Fibroblast of skin of right quadriceps (primary cell): ENCODE data around the gene TAF10.
A peak's percentile ranks its signal among the peaks of the same experiment; 100 is the strongest.

ENCODE experiments used
- DNase-seq: peaks from one replicate; pipeline ENCODE4 v3.0.0-alpha.2; 2013

Gene TAF10

DNA sequence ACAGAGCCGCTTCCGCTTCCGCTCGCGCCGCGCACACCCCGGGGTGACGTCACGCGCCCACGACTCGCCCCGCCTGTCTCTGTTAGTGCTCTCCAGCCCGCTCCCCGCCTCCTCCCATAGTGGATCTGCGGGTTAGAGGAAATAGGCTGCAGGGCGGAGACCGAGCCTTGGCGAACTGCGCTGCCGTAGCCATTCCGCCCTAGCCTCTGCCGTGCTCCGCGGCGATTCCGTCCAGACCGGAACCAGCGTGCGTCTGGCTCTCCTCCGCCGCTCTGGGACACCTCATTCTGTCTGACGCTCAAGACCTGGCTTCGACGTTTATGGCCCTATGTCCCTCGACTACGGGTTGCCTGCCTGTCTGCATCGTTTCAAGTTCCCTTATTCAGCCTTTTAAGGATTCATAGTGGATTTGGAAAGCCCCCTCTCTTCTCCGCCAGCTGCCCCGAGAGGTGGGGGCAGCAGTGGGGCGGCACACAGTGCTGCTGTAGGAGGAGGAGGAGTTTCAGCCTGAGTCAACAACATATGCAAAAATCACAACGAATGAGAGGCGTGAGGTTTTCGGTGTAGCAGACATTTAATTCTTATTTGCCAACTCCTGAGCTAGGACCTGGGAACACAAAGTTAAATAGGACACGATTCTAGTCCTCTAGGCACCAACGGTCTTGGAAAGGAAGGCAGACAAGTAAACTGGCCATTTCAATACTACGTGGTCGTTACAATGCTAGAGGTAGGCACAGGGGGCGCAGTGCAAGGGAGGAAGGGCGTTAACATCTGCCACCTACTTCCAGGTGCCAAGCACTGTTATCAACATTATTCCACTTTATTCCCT lies at the start of gene TAF10:
Gene TAF10 (minus strand): TSS at position 4 of the 829 bp plus-strand sequence. CDS start 27 bp downstream, outside the sequence.
- peak; percentile 97 for DNase-seq

GRCh38 chr11:6660712-6661111 lies 48.7 kb upstream of the TAF10 start:
- no peak for DNase-seq

- DNase-seq, result no peak
These were observed 46.6 kb upstream of the TAF10 start for GRCh38 chr11:6658647-6659046.

GRCh38 chr11:6657346-6657745 lies 45.3 kb upstream of the TAF10 start:
- DNase-seq, result peak; percentile 27

GRCh38 chr11:6656936-6657335 lies 44.9 kb upstream of the TAF10 start:
- no peak for DNase-seq

DNA sequence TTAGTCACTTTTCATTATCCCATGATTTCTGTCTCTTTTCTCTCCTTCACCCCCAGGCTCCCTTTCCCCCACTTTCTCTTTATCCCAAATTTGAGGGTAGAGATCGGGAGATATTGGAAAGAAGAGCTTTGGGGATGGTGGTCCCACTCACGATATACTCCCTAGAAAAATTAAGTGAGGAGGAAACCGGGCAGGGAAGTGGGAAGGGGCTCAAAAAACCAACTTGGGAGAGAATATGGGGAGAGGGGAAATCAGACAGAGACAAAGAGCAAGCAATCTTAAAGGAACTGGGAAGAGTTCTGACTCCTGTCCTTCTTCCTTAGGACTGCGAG lies 44.5 kb upstream of the TAF10 start:
- no peak for DNase-seq

DNA sequence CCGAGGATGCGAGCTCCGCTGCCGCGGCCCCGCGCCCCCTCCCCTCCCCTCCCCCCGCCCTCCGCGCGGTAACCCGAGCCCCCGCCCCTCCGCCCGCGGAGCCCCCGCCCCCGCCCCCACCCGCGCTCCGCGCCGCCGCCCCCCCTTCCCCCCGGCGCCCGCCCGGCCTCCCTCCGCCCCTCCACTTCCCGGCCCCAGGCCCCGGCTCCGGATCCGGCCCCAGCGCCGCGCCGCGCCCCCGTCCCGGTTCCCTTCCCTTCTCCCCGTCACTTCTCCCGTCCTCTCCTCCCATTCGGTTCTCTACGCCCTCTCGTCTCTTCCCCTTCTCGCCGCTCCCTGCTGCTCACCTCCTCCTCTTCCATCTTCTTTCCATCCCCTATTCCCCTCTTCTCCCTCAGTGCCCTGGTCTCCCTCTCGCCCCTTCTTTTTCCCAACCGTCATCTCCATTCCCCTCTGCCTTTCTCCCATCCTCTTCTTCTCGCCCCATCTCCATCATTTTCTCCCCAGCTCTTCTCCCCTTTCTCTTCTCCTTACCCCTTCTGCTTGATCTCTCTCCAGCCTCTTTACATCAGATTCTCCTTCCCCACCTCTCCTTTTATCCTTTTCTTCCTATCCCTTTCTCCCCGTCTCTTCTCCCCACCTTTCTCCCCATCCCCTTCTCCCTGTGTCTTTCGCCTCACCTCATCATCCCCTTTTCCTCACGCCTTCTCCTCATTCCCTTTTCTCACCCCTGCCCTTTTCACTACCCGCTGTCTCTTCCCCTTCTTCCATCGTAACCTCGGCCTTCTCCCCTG lies 44.0 kb upstream of the TAF10 start, which contains the start of gene DCHS1:
Gene DCHS1 (minus strand): TSS at position 20 of the 794 bp plus-strand sequence. CDS start 14,196 bp downstream, outside the sequence.
- DNase-seq, result peak; percentile 27

GRCh38 chr11:6655020-6655789 lies 43.2 kb upstream of the TAF10 start:
- peak; percentile 25 for DNase-seq

DNA sequence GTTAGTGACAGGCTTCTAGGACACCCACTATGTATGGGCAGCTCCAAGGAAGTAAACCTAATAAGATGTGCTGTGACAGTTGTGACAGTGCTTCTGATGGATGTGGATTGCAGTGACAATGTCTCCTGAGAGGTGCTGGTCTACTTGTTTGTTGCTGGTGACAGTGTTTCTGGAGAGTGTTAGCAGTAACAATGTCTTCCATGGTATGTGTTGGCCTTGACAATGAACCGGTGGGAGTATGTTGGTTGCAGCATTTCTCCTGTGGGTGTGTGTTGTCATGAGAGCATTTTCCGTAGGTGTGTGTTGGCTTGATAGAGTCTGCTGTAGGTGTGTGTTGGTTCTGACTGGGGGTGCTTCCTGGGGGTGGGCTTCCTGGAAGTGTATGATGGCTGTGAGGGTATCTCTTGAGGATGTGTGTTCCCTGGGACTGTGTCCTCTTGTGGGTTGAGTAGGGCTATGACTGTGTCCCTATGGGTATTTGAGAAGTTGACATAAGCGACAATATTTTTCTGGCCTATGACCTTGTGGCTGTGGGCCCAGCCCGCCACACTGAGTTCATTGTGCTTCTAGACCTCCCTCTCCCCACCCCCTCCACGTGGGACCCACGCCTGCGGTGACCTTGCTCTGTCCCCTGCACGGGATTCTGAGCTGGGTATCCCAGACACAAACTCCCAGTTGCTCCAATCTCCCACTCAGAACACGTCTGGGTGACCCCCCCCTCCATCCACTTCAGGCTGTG lies 42.4 kb upstream of the TAF10 start:
- no peak for DNase-seq

- DNase-seq, result no peak
These were observed 41.6 kb upstream of the TAF10 start for GRCh38 chr11:6653656-6654055.

GRCh38 chr11:6653097-6653496 lies 41.1 kb upstream of the TAF10 start:
- no peak for DNase-seq

GRCh38 chr11:6652182-6652581 lies 40.2 kb upstream of the TAF10 start:
- DNase-seq, result no peak

- no peak for DNase-seq
These were observed 39.0 kb upstream of the TAF10 start for GRCh38 chr11:6650980-6651379.

DNA sequence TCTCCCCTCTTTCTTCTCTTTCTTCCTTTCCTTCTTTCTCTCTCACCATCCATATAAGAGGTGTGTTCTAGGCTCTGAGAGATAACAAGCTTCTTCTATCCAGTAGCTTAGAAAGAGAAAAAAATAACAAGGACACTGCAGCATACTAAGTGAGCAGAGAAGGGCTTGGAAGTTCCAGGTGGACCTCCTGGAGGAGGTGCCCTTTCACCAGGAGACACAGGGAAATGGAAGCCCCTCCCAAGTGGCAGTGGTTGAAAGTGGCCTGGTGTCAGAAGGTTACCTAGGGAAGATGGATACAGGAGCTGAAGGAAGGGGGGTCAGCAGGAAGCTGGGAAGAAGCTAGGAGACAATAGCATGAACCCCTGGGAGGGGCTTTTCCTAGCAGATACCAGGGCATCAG lies 38.1 kb upstream of the TAF10 start:
- DNase-seq, result no peak

DNA sequence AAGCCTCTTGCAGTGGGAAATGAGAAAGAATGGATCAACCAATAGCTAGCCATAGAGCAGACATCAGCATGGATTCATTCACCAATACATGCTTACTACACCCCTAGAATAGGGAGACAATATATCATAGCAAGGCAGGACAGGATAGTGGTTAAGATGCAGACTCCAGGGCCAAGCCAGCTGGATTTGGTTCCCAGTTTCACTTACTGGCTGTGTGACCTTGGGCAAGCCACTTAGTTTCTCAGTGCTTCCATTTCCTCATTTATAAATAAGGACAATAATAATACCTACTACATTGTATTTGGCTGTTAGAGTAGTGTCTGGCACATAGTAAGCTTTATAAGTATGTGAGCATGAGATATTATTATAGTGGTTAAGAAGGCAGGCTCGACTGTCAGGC lies 36.5 kb upstream of the TAF10 start:
- DNase-seq, result no peak

- no peak for DNase-seq
These were observed 35.8 kb upstream of the TAF10 start for GRCh38 chr11:6647836-6648235.

DNA sequence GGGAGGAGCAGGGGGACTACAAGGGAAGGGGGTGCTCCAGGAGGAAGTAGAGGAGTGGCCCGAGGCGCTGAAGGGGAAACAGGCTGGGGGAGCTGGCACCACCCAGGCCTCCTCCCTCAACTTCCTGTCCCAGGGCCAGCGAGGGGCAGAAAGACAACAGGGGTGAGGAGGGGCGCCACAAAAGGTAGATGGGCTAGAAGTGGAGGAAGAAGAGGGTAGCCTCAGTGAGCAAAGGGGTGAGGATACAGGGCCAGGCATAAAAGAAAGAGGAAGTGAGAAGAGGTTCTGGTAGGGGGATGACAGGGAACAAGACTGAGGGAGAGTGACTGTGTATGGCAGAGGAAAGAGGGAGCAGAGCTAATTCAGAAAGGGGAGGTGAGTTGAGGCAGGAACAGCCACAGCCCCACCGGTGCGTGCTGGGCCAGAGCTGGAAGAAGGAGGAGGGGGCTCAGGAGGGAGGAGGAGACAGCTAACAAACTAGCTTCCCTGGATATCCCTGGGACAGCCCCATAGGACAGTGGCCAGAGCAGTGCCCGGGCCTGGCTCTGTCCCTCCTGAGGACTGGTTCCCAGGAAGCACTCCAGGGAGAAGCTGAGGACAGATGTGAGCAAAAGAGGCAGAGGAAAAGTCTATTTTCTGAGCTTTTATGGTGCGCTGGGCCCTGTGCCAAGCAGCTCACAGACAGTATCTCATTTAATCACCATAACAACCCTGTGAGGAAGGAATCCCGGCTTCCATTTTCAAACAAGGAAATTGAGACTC lies 35.1 kb upstream of the TAF10 start:
- peak; percentile 75 for DNase-seq

DNA sequence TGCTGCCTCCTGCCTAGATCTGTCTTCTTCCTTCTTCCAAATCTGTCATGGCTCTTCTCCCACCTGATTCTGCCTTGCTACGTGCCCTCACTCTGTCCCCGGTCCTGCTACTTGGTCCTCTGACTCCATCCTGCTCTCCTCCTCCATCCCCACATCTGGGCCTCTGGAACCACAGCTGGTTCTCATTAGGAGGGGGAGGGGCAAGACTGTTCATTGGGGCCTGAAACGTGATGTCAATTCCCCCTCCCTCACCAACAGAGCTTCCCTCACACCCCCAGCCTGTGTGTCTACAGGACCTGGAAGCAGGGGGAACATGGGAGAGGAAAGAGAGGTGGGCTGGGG lies 34.5 kb upstream of the TAF10 start:
- peak; percentile 88 for DNase-seq

GRCh38 chr11:6646071-6646470 lies 34.1 kb upstream of the TAF10 start:
- peak; percentile 61 for DNase-seq

DNA sequence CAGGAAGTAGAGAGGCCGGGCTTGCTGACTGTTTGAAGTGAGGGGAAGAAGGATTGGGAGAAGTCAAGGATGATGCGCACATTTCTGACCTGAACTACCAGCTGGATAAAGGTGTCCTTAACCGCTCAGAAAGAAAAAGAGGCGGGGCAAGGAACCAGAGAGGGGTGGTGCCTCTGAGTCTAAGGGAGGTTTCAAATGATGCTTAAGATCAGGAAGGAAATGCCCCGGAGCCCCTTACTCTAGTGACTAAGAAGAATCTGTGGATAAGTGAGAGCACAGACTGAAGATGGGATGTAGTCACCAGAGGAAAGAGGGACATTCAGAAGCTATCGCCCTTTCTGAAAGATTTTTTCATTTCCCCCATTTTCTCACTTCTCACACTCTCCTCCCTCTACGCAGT lies 30.9 kb upstream of the TAF10 start:
- no peak for DNase-seq

DNA sequence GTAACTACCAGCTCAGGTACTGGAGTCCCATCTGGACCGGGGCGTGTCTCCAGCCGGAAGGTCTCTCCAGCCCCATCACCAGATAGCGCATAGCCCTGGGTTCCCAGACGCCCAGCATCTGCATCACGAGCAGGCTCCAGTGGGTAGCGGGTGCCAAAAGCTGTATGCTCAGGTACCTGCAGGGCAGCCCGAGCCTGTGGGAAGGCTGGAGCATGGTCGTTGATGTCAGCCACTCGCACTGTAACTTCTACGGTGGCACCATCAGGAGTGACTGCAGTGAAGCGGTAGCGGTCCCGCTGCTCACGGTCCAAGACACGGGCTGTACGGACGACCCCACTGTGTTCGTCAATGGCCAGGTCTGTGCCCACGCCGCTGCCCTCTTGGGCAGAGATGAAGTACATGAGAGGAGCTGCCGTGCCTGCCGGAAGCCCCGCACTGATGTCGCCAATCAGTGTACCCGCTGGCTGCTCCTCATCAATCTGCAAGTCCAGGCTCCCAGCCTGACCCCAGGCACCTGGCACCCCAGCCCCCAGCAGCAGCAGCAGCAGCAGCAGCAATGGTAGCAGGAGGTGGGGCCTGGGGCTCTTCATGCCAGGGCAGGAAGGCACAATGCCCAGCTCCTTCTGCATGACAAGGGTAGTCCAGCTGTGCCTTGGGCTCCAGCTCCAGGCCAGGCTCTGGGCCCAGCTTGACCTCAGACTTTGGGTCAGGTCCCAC lies 29.1 kb upstream of the TAF10 start:
- DNase-seq, result no peak
